NK-92 treated with Interleukin-12 subunit alpha and Interleukin-12 subunit beta, amount 100 ng/mL, for 24 hours (cell line): ENCODE measurements around the gene FXYD7.
"Not testable (repeated sequence)": the region's sequence is repeated elsewhere in the genome, so short reads cannot be mapped to it uniquely, and the experiment has no call there.

ENCODE experiments used
- DNase-seq: peaks from one replicate; lab custom pipeline; 2025; lab: John Stamatoyannopoulos, UW

Gene FXYD7

GRCh38 chr19:35144600-35145436 is 1.8 kb downstream of the FXYD7 start:
- DNase-seq: no peak

DNA sequence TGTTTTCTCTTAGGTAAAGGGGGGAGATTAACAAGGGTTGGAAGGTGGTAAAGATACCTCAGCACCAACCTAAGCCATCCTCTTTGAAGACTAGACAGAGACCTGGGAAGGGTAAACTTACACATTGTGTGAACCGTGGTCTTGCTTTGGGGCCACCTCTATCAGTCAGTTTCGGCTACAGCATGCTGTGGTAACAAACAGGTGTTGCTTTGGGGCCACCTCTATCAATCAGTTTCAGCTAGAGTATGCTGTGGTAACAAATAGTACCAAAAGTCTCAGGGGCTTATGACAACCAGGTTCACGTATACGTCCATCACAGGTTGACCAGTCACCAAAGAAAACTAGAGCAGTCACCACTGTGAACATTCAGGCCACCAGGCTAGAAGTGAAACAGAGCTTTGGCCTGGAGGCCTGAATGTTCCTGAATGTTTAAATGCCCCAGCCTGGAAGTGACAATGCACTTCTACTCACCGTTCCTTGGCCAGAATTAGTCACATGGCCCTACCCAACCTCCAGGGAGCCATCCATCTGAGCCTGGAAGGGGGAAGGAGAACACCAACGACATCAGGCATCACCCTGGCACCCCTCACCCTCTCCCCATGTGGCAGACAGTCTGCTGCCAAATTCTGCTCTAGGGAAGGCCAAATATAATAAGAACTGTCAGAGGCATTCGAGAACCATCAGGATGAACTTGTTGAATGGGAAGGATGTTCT is 3.8 kb downstream of the FXYD7 start:
- no peak for DNase-seq

GRCh38 chr19:35149463-35149862 is 6.4 kb downstream of the FXYD7 start:
- DNase-seq: no peak

DNA sequence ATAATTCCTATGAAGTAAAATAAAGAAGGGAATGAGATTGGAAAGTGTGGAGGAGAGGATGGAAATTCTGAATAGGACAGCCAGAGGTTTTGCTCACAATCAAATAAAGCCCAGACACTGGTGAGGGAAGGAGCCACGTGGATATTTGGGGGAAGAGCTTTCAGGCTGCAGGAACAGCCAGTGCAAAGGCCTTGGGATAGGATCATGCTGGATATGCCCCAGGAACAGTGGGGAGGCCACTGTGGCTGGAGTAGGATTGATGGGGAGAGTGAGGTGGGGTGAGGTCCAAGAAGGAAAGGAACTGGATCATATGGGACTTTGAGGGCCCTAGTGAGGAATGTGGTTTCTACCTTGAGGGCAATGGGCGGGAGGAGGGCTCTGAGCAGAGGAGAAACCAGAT is 7.4 kb downstream of the FXYD7 start:
- no peak for DNase-seq

DNA sequence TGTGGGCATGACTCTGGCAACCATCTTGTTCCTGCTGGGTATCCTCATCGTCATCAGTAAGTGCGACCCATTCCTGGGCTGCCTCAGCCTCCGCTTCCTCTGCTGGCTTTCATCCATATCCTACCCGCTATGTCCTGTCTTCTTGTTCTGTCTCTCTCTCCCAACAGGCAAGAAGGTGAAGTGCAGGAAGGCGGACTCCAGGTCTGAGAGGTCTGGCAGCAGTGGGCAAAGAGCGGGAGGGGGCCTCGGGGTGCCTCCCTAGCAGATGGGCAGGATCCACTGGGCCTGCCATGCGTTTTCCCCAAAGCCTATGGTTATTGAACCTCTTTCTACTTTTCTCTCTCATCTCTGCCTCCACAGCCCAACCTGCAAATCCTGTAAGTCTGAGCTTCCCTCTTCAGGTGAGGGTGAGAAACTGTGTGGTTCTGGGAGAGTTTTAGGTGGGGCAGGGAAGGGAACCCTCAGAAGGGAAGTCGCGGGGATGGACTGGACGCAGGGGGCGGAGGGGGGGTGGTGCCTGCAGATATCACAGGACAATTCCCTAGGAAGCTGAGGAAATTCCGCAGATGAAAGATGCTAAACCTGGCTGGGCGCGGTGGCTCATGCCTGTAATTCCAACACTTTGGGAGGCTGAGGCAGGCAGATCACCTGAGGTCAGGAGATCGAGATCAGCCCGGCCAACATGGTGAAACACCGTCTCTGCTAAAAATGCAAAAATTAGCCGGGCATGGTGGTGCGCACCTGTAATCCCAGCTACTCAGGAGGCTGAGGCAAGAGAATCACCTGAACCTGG is 8.4 kb downstream of the FXYD7 start:
- no peak for DNase-seq

DNA sequence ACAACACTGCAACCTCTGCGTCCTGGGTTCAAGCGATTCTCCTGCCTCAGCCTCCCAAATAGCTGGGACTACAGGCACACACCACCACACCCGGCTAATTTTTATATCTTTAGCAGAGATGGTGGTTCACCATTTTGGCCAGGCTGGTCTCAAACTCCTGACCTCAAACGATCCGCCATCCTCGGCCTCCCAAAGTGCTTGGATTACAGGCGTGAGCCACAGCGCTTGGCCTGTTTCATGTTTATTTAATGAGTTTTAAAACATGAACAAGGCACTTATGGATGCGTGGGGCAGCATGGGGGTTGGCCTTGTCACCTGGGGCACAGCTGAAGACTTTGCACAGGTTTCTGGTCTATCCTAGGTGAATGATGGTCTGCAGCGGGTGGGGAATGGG is 10.1 kb downstream of the FXYD7 start:
- not testable (repeated sequence) for DNase-seq

GRCh38 chr19:35153701-35154524 is 10.9 kb downstream of the FXYD7 start:
- DNase-seq: no peak

GRCh38 chr19:35154525-35155406 is 11.7 kb downstream of the FXYD7 start, which contains the start of gene FXYD5:
Gene FXYD5, plus strand, starts transcription at chr19:35154735. Its CDS starts 816 bp downstream, at chr19:35155551.
- peak; percentile 71 for DNase-seq

- DNase-seq: peak; percentile 19
These were observed 12.4 kb downstream of the FXYD7 start for GRCh38 chr19:35155441-35155840.

GRCh38 chr19:35155981-35156672 is 13.1 kb downstream of the FXYD7 start:
- no peak for DNase-seq

- DNase-seq: no peak
These were observed 13.6 kb downstream of the FXYD7 start for GRCh38 chr19:35156673-35157014.

GRCh38 chr19:35157431-35157830 is 14.4 kb downstream of the FXYD7 start:
- DNase-seq: no peak

- DNase-seq: no peak
These were observed 16.6 kb downstream of the FXYD7 start for GRCh38 chr19:35159606-35160005.

DNA sequence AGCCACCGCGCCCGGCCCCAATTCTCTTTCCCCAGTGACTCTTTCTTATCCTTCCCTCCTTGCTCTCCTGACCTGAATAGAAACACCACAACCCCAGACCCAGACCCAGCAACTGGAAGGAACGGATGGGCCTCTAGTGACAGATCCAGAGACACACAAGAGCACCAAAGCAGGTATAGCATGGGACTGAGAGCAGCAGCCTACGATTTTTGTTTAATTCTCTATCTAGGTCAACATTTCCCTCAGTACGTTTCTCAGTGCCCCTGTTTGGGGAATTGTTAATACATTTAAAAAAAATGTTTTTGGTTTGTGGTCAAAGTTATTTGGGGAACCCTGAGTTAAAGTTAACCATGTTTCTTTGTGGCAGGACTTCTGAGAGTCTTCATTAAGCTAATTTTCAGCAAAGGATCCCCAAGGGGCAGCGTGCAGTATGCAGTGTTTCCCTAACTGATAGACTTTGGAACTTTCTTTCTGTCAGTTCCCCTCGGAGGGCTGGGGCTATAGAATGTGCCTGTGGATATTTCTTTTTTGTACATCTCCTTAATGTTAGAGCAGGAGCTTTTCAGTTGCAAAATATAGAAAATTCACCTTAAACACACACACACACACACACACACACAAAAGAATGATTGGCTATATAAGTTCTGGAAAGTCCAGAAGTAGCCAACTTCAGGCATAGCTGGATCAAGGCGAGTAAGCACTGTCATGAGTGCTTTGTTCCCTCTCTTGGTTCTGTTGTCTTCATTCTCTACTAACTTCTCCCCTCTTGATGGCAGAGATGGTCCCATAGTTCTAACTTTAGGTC is 17.8 kb downstream of the FXYD7 start:
- DNase-seq: no peak

DNA sequence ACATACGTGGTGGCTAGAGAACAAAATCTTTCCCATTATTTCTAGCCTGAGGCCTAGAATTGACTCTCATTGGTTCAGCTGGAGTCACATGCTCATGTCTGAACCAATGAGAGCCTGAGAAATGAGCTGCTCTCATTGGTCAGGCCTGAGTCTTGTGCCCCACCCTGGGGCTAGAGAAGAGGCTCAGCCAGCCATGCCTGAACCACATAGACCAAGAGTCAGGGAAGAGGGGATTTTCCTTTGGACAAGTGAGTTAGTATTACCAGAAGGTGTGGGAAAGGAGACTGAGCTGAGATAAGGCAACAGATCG is 18.3 kb downstream of the FXYD7 start:
- DNase-seq: no peak

GRCh38 chr19:35162471-35163326 is 19.6 kb downstream of the FXYD7 start:
- DNase-seq: no peak

DNA sequence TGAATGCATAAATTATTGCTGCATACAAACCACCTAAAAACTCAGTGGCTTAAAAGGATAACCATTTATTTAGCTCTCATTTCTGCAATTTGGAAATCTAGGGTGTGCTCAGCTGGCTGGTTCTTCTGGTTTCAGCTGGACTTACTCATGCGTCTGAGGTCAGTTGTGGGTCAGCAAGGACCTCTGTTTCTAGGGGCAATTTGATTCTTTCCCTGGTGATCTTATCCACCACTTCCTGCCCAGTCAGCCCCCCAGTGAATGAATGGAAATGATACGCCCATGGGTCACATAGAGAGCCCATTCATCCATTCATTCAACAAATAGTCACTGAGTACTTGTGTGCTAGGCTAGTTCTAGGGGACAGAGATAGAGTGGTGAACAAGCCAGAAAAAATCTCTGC is 21.4 kb downstream of the FXYD7 start:
- no peak for DNase-seq
